IPS-11a (cell line): ENCODE results near the gene LRBA.

Experiments used
- H3K4me3 ChIP-seq: one replicate; pipeline ENCODE4 v1.5.1; 2013; ENCODE audit warnings: low read depth, low read length, control low read depth

The LRBA gene

DNA sequence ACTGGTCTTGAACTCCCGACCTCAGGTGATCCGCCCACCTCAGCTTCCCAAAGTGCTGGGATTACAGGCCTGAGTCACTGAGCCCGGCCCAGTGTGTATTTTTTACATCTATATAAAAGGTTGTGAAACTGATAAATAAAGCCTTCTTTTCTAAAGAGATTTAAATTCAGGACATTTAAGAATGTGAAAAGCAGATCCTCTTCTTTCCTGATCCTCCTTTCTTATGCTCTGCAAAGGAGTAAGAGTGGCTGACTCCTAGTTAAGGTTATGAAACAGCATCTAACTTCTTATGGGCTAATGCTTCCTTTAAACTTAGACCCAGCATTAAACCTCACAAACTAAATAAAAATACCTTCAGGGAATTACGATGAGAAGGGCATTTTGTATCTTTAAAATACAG, 630.8 kb downstream of the LRBA start:
- H3K4me3 ChIP-seq, result no peak overlapping the region

DNA sequence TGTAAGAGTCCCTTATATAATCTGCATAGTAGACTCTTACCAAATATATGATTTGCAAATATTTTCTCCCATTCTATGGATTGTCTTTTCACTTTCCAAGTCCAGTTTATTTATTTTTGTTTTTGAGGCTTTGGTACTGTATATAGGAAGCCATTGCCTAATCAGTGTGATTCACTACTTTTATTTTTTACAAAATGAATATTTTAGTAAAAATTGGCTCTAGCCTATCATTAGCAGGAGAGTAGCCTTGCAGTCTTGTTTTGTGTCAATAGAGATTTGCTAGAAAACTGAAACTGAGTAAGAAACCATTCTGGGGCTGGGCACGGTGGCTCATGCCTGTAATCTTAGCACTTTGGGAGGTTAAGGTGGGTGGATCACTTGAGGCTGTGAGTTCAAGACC, 633.1 kb downstream of the LRBA start:
- H3K4me3 ChIP-seq, result no peak overlapping the region

DNA sequence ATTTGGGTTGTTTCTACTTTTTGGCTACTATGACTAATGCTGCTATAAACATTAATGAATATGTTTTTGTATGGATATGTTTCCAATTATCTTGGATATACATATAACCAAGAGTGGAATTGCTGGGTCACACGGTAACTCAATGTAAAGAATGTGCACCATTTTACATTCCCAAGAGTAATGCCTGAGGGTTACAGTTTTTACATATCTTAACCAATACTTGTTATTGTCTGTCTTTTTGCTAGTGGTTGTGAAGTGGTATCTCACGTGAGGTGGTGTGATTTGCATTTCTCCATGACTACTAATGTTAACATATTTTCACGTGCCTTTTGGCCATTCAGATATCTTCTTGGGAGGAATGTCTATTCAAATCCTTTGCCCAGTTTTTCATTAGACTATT, 633.5 kb downstream of the LRBA start:
- H3K4me3 ChIP-seq, result no peak overlapping the region

DNA sequence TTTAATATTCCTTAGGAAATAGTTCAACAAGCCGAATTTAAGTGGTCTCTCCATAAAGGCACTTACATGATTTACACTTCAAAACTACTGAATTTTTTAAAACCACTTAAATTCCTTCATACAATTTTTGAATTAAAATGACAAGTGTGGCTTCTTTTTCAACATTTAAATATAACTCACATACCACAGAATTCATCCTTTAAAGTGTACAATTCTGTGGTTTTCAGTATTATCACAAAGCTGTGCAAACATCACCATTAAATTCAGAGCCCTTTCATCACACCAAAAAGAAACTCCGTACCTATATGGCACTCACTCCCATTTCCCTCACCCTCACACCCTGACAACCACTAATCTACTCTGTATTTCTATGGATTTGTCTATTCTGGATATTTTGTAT, 634.0 kb downstream of the LRBA start:
- H3K4me3 ChIP-seq, result no peak overlapping the region

DNA sequence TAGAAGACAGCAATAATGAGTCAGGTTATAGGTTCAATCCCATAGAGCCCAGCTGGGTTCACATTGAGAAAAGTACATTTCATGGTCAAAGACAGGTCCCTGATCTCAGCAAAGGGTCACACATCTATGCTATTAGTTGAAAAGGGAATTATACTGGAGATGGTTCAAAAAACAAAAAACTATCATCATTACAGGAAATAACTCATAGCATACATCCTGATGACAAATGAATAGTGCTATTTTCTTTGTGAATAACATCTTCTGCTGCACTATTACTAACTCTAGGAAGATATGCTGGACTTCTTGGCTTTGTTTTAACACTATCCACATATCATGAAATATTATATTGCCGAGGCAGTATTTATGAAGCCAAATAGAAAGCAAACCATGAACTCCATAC, 635.6 kb downstream of the LRBA start:
- H3K4me3 ChIP-seq, result no peak overlapping the region

DNA sequence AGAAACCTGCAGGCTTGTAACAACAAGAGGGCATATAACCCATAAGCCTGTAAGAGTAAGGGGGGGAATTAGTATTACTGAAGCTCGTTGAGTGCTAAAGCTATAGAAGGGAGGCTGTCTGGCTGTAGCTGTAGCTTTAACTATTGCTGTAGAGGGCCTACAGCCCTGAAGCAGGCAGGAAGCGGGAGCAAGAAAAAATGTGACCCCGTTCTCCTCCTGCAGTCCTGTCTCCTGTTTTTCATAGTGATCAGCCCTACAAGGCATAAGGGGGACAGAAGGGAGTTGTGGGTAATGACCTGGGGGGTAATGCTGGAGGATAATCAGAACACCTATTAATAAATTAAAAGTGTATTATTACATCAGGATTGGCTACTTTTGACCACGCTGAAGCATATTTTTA, 640.1 kb downstream of the LRBA start:
- H3K4me3 ChIP-seq, result no peak overlapping the region

DNA sequence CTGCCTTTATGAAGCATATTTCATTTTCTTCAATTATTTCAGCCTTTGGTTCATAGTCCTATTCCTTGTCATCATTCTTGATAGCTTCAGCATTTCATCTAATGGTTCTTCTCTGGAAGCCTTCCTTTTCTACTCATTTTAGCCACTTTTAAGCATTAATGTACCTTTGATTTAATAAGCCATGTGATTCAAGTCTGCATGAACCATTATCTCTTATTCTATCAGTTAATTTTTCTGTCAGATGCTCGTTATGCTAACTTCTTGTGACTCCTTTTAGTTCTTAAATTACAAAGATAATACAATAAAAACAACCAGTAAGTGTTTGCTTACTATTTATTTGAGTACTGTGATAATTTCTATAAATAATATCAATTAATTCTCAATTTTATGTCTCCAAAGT, 643.2 kb downstream of the LRBA start:
- H3K4me3 ChIP-seq, result no peak overlapping the region

DNA sequence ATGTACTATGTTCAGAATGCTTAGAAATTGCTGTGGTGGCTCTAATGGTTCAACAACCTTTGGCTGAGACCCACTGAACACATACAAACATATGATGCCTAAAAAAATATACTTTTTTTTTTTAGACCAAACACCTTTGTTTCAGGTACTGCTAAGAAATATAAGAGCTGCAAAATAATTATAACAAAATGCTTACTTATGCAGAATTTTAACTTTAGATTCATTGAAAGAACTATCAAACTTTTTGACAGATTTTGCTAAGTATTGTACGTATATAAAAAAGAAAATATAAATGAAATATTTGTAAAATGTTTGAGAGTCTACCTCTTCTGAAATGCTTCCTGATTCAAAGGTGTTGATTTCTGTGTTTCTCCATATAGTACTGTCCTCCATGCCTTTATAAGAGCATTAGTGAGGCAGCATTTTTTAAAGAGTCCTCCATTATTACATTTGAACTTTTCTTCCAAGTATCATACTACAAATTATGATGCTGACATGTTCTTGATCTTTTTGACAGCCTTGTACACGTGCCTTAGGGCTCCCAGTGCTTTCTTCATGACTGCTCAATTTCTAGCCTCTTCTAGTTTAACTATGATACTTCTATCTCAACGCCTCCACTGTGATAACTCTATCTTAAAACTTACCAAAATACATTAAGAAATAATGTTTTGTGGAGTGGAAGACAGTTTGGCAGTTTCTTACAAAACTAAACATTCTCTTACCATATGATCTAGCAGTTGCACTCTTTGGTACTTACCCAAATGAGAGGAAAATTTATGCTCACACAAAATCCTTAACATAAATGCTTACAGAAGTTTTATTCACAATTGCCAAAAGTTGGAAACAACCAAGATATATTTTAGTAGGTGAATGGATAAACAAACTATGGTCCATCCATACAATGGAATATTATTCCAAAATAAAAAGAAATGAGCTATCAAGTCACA, 645.4 kb downstream of the LRBA start:
- no peak overlapping the region for H3K4me3 ChIP-seq

DNA sequence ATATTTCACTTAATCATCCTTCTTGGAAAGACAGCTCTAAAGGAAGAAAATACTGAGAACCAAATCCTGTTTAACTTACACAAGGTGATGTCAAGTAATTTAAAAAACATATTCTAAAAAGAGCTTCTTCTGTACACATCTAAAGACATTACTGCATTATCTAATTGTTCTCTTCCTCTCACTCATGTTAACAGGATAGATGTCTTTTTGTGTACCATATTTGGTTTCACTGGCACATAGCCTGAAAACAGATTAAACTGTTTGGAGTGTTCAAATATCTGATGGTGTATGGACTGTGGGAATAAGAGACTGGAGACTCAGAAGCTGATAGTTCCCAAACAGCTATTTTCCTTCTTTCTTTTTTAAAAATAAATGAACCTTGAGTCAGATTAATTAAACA, 646.4 kb downstream of the LRBA start:
- H3K4me3 ChIP-seq, result no peak overlapping the region

DNA sequence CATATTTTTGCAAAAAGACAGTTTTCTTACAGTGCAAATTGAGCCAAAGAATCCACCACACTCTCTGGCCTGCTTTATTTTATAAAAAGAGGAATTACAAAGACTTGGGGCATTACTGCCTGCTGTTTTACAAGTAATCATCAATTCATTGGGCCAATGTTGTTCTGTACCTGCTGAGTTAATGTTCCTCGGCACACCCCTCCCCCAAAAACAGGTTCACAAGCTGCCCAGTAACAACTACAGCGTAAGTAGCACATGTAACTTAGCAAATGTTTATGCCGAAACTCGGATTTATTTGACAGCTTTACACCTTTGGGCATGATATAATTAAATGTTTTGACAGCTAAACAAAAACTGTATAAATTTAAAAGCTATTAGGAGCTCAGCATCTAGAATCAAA, 647.8 kb downstream of the LRBA start:
- H3K4me3 ChIP-seq, result no peak overlapping the region

DNA sequence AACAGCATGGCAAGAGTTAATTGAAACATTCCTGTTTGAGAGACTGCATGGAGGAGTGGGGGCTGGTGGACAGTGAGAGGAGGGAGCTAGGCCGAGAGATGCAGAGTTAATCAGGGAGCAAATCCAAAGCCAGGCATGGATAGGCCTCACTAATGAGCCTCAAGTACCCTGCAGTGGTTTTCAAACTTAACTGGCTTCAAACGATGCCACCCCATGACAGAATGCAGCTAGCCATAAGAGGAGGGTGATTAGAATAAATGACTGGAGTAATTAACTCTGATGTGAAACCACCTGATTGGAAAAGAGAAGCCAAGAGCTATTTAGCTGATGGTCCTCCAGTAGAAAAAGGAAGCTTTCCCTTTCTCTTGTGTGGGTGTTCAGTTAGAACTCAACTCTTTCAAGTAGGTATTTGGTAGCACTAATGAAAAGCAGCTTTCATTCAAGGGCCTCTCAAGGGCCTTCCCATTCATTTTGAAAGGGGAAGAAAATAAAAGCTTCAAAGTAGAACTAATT, 648.5 kb downstream of the LRBA start:
- no peak overlapping the region for H3K4me3 ChIP-seq

DNA sequence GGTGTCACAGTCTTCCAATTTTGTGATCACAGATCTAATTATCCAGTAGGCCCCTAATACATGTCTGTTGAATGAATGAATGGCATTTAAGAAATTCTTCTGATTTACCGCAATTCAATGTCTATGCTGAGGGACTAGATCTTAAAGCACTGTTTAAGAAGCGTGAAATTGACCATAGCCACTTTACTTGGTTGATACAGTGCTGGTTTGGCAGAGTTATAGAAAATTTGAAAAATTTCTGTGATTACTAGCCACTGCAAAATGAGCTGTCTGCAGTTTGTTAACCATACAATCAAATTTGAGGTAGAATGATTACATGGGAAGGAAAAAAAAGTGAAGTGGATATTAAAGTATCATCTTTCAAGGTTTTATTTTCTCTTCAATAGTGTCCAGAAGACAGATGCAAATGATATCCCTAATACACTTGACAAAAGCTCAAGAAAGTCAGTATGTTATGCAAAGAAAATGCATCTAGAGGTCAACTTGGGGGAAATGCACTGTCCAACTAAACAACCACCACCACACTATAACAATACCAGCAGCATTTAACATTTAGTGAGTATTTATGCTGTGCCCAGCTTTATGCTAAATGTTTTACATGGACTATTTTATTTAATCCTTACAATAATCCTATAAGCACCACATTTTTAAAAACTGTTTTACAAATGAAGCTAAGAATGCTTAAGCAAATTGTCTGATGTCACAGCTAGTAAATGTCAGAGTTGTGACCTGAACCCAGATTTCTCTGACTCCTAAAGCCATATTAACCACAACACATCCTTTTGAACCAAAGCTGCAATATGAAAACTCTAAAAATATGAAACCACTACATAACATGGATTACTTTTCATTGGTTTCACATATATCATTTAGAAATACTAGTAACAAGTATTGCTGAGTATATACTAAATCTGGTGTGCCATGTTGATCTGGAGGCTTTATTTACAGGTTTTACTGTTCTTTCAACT, 651.1 kb downstream of the LRBA start:
- H3K4me3 ChIP-seq, result no peak overlapping the region

DNA sequence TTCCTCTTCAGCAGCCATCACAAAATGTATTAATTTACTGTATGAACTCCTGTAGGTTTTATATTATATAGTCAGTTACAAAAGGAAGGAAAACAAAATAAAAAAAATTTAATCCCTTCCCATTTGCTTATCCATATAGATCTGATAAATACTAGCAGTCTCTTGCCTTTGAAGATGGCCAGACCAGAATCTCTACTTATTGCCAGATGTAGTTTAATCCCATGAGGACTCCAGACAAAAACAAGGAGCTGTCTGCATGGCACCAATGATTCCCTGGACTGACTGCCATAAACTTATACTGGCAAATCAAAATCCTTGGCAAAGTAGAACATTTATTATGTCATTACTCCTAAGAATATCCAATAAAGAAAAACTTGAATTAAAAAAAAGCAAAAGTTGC, 656.4 kb downstream of the LRBA start:
- no peak overlapping the region for H3K4me3 ChIP-seq

DNA sequence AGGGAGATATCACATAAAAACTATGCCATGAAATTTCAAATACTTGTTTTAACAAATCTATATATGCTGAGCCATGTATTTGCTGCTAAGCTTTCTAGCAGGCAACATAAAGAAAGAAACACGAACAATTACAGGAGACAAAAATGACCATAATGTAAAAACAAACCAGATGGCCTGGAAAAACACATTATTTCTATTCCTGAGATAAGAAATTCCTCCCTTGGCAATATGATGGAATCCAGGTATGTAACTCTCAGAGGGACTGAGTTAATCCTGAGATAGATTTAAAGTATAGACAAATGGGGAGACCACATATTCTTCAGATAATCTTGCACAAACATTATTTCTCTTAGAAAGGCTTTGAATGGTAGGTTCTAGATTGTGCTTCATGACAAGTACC, 657.3 kb downstream of the LRBA start:
- no peak overlapping the region for H3K4me3 ChIP-seq

DNA sequence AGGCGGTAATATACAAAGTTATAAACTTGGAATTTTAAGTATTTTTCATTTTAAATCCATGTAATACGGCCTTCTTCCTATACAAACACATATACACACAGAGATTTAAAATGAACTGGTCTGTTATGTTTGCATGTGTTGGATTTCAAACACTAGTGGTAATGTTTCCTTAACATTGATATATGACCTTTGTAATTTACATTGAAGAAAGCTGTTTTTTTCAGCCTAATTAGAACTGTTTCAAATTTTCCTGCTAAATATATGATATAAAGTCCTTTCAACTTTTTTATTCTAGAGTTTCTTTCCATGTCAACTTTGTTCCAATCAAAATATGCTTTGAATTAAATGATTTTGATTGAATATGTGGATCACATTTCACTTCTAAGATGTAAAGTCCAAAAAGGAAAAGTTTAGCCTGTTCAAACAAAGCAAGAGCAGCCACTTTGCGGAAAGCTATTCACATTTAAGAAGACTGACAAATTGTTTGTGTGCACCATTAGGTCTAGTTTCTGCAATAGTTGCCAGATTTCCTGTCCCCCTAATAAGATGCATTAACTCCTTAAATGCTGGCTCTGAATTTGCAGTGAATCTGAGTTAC, 659.1 kb downstream of the LRBA start:
- no peak overlapping the region for H3K4me3 ChIP-seq

DNA sequence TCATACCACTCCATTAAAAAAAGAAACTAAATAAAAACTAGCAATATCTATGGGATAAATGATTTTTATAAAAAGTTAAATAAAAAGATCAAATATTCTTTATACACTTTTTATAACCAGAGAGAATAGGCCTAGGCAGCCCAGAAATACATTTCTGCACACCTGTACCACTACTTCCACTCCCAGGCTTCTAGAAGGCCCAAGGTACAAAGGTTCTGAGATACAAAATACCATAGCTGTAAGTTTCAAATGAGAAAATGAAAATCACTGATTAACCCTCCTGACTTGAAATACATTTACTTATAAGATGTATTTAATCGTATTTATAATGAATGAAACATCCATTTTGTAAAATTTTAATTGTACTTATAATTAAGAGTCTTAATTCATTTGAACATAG, 659.7 kb downstream of the LRBA start:
- no peak overlapping the region for H3K4me3 ChIP-seq

DNA sequence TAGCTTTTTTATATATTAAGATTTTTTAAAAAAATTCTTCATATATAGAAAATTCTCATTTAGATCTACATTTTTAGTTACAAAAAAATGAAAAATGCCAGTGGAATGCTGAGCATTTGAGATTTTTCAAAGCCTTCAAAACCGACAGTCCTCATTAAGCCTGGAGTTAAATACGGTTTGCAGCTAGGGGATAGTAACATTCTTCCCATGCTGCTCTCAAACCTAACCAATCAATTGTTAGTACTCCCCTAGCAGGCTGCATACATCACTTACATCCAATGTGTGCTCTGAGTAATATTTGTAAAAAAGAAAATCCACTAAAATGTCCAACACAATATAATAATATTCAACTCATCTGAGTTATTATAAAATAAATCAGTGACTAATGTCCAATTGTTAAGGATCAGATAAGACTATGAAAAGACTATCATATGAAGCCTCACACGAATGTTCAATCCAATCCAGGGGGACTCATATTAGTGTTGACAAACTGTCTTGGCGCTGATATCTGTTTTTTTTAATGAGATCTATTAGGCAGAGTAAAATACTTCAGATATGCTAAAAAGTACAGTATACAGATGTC, 660.8 kb downstream of the LRBA start:
- H3K4me3 ChIP-seq, result no peak overlapping the region

DNA sequence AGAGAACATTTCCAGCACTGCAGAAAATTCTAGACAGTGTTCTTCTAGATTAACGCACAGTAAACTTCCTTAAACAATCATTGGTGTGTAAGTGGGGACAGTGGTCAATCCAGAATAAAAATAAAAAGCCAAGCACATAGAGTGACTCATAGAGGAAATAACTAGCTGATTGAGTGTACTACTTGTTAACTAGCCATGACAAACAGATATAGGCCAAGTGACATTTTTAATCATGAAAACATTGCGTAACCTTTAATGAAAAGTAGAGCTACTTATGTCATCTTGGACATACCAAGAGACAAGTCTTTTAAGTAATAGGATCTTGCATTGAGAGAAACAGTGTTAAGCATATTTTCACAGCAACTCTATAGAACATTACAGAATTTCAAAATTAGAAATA, 667.0 kb downstream of the LRBA start:
- H3K4me3 ChIP-seq, result no peak overlapping the region

DNA sequence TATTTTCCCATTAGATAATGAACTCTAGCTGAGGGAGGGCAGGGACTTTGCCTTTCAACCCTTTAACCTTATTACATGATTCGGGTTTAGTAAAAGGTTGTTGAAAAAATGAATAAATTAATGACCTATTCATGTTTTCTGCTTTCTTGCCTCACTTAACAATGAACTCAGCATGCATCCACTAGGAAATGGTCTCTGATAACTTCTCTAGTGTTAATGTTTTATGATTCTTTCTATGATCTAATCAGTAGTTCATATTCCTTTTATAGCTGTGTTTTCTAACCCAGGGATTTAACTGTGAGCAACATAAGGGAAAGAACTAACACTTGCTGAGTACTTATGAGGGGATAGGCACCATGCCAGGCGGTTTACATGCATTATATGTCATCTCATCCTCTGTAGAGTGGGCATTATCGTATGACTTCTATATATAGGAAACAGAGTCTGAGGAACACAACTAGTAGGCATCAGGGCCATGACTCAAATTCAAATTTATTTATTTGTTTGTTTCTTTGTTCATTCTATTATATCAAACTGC, 669.8 kb downstream of the LRBA start:
- H3K4me3 ChIP-seq, result no peak overlapping the region

DNA sequence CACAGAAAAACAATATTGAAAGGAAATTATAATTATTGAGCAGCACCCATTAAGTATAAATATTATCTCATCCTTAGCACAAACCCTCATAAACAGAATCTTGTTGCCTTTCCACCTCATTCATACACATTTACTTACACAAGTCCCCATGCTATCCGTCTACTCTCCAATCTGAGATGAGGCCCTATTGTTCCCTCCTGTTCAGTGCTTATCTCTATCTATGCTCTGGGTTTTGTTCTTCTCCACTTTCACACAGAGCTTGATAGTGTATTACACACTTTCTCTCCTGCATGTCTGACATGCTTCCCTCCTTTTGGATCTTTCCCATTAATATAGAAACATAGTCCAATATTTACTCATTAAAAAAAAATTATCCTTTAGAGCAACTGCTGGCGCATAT, 671.3 kb downstream of the LRBA start:
- H3K4me3 ChIP-seq, result no peak overlapping the region

DNA sequence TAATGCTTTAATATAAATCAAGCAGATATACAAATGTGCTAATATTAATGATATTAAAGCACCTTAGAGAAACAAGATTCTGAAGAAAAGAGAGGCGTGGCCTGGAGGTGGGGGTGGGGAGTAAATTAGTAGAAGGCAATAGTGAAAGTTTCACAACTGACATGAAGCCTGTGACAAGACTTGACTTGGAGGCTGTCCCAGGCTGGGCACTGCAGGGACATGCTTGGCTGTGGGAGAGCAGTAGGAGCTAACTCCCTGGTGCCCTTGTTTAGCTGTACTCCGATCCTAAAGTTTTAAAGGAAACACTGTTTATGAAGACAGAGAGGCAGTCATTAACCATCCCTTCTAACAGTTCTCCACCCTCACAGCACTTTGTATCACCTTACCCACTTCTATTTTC, 672.1 kb downstream of the LRBA start:
- H3K4me3 ChIP-seq, result no peak overlapping the region
